HTERT RPE-1 (cell line): ENCODE results near the gene BDKRB1.

ENCODE experiments used
- in situ Hi-C: fragments of 300-500 bp; cut with MboI; formaldehyde crosslinking; loops from 4 replicates; pipeline ENCODE4 v1.14.3; 2020; ENCODE audit warnings: low sequenced_read_pairs

BDKRB1 gene

DNA sequence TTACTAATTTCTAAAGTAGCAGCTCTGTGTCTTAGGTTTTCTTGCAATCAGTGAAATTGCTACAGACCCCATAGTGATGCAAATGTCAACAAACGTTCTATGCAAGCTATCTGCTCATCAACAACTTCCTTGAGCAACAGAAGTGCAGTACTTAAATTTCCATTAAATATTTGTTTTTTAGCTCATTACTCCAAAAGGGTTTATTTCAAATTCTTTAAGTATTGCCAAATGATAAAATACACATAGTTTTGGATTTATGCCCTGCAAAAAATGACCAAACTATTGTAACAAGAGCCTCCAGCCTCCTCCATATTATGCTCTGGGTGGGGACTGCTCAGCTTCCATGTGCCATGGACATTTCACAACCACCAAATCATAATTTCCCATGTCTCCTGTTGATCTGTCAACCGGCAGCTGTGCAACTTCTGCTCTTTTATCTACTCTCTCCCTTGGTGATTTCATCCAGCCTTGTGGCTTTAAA, 4.4 kb downstream of the BDKRB1 start:
- in situ Hi-C loops: no loop called here

DNA sequence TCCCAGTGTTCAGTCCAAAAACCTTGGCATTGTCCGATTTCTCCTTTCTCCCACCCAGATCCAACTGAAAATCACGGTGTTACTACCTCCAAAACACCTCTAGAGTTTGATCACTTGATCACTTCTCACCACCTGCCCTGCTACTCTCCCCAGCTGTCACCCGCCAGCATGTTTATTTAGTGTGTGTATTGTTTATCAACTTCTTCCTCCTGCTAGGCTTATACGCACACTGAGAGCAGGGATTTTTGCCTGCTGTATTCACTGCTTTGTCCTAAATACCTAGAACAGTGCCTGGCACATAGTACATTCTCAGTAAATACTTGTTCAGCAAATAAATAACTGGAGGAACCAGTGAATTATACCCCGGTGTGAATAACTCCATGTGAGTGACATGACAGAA, 5.0 kb downstream of the BDKRB1 start:
- in situ Hi-C loops: no loop called here

DNA sequence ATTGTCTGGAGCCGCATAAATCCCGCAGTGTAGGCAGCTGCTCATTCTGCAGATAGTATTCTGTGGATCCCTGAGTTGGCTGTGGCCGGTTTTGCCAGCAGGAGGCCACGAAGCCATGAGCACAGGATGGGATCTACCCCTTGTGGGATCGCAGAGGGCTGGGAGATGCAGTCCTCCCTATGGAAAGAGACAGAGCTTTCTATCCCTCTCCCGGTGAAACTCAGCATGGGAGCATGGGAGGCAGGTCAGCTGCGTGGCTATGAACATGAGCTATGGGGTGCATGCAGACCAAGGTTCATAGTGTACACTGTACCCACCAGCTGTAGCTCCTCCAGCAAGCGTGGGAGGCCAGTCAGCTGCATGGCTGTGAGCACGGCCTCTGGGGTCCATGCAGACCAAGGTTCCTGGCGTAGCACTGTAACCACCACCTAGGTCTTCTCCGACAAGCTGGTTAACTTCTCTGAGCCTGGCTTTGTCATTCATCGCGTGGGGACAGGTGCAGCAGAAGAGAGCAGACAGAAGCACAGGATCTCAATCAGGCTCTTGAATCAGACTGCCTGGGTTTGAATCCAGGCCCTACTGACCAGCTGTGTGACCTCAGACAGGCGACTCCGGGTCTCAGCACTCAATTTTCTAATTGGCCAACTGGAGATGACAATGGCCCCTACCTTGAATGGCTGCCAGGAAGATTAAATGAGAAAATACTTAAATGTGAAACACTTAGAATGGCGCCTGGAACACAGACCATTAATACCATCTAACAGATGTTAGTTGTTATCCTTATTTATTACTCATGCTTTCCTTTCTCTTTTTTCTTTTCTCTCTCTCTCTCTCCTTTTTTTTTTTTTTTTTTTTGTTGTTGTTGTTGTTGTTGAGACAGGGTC, 6.0 kb downstream of the BDKRB1 start:
- in situ Hi-C loops: no loop called here

- in situ Hi-C loops: no loop called here
These were observed 7.6 kb downstream of the BDKRB1 start for GRCh38 chr14:96263347-96264199.

- in situ Hi-C loops: no loop called here
These were observed 8.2 kb downstream of the BDKRB1 start for GRCh38 chr14:96264200-96264553.

- in situ Hi-C loops: no loop called here
These were observed 8.8 kb downstream of the BDKRB1 start for GRCh38 chr14:96264853-96265252.

GRCh38 chr14:96265383-96266095, 9.5 kb downstream of the BDKRB1 start:
- in situ Hi-C loops: no loop called here

GRCh38 chr14:96267336-96267735, 11.3 kb downstream of the BDKRB1 start:
- in situ Hi-C loops: no loop called here

DNA sequence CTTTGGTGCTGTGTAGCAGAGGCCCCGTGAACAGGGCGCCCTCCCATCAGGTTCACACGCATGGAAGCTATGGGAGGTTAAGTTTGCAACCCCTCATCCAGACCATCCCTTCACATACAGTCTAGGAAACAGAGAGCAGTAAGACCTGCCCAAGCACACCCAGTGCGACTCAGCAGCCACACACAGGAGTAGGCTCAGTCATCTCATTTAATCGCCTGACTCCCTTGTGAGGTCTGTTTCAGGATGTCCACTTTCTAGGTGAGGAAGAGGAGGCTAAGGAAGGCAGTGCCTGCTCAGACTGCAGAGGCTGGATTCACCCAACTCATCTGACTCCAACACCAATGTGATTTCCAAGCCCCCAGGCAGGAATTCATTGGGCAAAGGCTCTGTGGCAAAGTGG, 11.9 kb downstream of the BDKRB1 start:
- in situ Hi-C loops: no loop called here

DNA sequence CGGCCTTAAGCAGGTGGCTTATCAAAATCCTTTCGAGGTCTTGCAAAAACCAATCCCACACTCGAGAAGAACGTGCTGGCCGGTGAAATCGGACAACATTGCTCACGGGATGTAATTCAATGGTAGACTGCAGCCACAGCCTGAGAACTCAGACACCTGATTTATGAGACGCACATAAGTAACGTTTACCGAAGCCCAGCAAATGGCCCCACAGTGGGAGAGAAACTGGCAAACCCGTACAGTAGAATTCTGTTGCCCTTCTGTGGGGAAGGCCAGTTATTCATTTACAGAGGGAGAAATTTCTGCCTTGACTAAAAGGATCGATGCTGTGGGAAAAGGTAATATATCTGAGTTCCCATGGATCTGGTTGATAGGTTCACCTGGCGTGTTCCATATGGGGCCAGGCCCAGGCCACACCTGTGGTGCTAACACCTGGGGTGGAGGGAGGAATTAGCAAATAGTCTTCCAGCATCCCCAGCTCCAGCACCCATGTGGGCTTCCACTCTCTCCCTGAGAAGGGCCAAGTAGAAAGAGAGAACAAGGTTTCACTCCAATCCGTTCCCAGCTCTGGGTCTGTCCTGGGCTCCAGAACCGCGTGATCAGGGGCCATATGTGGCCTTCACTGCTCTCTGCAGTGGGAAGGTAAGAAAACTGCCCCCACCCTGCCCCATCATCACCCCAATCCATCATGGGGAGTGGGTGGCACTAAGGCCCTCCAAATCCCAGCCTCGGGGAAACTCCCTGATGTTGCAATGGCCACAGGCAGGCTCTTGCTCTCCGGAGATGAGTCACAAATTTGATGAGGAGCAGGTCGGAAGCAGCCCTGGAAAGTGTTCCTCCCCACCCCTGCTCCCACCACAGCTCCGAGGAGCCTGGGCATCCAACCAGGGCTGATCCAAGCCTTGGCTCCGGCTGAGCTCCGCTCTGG, 12.7 kb downstream of the BDKRB1 start:
- in situ Hi-C loops: no loop called here

- in situ Hi-C loops: no loop called here
These were observed 13.3 kb downstream of the BDKRB1 start for GRCh38 chr14:96269359-96269710.

- in situ Hi-C loops: no loop called here
These were observed 14.8 kb downstream of the BDKRB1 start for GRCh38 chr14:96270565-96271420.

DNA sequence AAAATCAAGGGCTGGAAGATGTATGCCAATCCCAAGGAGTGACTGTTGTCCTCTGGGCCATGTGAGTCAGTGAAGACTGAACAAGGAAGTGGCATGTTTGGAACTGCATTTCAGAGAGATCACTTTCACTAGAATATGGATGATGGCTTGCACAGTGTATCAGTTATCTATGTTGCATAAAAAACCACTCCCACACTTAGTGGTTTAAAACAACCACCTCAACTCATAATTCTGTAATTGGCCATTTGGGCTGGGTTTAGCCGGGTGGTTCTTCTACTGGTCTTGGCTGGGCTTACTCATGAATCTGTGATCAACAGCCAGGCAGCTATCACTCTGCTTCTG, 15.4 kb downstream of the BDKRB1 start:
- in situ Hi-C loops: no loop called here

- in situ Hi-C loops: no loop called here
These were observed 16.9 kb downstream of the BDKRB1 start for GRCh38 chr14:96272777-96273473.

DNA sequence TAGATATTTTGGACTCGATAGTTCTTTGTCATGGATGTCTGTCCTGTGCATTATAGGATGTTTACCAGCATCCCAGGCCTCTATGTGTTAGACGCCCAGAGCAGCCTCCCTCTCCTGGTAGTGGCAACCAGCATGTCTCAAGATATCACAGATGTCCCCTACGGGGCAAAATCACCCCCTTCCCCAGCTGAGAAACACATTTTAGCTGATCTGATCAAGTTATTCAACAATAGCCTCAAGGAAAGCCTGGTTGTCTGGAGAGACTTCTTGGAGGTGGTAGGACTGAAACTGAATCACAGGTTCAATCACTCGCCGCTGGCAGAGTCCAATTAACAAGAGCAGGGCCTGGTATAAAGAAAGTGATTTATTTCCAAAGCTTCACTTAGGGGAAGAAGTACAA, 17.6 kb downstream of the BDKRB1 start:
- in situ Hi-C loops: no loop called here

- in situ Hi-C loops: no loop called here
These were observed 18.1 kb downstream of the BDKRB1 start for GRCh38 chr14:96274122-96274521.

DNA sequence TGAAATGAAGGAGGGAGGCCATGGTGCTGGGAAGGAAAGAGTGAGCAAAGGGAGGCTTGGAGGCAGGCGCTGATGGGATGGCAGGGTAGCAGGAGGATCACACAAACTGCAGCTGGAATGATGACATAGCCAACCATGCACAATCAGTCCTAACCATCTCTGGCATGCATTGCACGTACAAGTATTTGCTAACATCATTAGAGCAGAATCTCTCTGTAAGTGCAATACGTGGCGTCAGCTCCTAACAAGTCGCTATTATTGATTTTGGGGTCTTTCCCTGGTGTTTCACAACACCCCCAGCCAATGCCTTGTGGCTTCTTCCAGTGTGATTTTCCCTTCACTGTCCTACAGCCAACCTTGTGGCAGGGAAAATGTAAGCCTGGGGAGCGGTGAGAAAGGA, 18.5 kb downstream of the BDKRB1 start:
- in situ Hi-C loops: no loop called here

DNA sequence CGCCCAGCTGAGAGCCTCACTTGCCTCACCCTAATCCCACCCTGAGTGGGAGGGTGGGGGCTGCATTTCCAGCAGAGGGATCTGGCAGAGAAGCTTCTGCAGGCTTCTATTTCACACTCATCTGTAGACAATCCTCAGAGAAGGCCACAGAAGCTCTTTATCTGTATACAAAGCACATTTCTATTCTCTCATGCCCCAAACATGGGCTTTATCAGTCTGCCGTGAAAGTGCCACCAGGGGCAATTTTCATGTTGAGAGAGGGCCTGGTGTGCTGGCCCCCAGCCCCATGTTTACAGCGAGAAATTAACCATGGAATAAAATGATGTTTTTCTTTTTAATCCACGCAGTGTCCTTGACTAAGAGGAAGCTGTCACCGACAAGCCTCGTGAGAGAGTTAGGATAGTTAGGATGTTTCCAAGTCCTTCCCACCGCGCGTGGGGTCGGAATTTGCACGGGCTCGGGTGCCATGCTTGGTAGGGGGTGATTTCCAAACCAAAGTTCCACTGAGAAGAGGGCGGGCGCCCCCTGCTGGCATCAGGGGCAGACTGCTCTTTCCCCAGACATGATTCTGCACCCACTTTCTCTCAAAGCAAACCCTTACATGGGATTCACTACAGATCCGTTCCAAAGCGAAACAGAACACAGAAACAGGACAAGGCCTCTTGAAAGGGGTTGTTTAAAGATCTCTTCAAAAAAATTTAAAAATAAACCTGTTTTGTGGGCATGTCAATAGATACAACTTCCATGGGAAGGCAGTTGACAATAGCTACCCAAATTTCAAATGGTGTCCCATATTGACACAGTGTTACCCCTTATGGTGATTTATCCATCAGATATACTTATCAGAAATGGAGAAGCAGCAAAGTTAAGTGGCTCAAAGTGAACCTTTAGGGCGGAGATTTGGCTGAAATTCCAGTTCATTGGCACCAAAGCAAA, 19.4 kb downstream of the BDKRB1 start:
- in situ Hi-C loops: no loop called here
